NCI-H345 treated with DMSO at 0.1 percent for 48 hours (cell line): ENCODE data around the gene BCAR3.
"Not testable (repeated sequence)": the region's sequence is repeated elsewhere in the genome, so short reads cannot be mapped to it uniquely, and the experiment has no call there.

ENCODE experiments used
- DNase-seq: peaks from one replicate; lab custom pipeline; 2025; ENCODE audit not compliant: unreplicated experiment; lab: John Stamatoyannopoulos, UW

BCAR3 gene

DNA sequence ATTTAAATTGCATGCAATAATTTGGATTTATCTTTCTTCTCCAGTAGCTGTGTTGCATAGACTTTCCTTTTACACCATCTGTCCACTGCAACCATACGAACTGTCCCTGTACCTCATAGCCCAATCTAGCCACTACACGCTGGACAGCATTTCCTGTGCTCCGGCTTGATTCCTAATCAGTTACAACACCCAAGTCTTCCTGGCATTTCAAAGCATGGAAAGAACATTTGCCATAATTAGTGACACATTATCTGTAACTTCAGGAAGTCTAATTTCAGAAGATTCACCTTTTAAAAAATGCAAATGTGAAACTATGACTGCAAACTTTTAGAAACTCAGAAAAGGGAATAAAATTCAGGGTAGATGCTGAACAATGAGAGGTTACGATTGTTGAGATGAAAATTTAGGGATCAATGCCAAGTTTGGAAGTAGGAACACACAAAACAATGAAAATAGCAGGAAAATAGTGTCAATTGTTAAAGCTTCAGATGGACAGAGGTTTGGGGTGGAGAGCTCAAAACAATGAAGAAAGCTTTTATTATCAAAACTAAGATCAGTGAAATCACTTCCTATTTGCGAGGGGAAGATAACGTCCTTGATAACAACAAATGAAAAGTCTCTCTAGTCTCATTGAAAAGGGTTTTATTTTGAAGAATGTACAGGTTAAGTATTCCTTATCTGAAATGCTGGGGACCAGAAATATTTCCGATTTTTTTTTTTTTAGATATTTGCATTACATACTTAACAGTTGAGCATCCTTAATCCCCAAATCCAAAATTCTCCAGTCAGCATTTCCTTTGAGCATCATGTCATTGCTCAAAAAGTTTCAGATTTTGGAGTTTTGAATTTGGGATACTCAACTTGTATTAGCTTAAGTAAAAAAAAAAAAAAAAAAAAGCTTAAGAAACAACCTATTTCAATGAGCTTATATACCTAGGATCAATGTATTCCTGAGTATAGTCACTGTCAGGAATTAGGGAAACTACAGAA lies 126.5 kb downstream of the BCAR3 start:
- DNase-seq, result no peak

DNA sequence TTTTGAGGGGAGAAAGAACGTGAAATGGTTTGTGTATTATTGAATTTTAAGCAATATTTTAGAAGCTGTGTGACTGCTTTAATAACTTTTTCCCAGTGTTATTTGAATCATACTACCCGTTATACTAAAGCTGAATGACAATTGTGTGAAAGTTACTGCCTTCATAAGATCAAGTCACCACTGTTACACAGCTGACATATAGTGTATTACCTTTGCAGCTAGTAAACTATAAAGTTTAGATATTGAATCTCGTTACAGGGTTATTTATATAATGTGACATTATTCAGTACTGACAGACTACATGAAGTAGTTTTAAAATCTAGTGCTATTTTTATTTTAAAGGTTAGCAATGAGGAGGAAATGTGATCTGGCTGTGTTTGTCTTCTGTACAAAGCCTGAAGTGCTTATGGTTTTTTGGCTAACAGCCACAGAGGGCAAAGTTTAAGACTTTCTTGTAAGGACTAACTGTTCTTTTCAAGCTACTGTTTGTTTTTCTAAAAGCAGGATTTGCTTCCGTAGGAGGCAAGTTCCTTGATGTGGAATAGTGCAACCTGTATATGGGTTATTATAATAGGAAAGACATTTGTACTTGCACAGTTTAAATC lies 127.6 kb downstream of the BCAR3 start:
- DNase-seq, result not testable (repeated sequence)

DNA sequence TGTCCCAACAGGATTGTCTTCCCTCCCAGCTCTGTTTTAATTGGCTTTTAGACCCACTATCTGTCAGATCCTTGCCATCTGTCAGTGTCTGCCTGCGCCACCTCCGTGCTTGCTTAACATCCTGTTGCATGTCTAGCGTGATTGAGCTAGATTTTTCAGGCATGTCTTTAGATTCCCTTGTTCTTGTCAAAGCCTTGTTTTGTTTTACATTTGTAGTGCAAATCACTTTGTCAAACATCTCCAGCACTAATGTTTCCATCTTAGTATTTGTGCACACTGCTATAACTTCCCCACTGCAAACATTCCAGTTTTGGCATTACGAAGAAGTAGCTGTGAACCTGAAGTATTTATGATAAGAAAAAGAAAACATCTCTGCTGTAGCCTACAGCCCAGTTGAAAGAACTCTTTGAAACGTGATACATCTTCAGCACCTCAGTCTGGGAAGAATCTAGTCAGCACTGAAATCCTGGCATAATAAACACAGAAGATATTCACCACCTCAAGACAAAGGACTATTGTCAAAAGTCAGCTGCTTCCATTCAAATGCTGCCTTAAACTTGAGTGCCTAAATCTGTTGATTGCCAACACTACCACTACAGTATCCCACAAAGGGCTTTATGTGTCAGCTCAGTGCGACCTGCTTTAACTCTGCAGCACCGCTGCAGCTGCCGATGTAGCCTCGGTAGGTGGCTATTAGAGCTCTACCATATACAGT lies 128.7 kb downstream of the BCAR3 start:
- DNase-seq, result no peak

- DNase-seq, result no peak
These were observed 131.8 kb downstream of the BCAR3 start for GRCh38 chr1:93549811-93550210.

DNA sequence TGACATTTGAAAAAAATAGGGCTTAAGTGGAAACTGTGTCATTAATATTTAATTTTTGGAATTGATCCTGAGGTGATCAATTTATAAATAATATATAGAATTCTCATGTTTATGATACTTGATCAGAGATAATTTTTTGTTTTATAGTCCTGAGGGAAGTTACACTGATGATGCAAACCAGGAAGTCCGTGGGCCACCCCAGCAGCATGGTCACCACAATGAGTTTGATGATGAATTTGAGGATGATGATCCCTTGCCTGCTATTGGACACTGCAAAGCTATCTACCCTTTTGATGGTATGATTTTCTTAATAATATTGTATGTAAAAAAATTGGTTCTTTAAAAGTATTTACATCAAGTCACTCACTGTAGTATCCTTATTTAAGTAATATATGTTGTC lies 132.5 kb downstream of the BCAR3 start:
- no peak for DNase-seq

DNA sequence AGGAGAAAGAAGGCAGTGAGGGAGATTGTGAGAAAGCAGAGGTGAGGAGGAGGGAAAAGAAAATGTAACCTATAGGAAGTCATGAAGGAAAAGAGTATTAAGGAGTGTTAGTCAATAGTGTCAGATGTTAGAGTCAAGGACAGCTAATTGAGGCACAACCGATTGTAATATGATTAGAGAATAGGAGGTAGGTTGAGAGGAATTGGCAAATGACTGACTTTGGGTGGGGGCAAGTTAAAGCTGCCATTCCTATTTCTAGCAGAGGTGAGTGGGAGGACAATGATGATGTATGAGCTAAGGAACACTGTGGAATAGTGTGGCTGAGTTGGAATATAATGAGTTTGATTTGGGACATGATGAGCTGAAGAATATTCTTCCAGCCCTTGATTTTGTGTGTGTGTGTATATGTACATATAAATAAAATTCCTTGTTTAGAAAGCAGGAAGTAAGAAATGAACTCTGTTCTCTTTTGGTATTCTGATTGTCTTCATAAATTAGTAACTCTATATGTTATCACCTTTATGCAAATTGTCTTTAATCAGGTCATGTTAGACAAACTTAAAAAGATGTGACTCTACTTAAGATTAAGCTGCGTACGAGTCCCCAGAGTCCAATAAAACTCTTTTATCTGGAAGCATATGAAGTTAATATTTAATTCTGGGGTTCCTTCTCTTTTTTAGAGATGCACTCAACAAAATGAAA lies 135.3 kb downstream of the BCAR3 start:
- no peak for DNase-seq

- DNase-seq, result no peak
These were observed 139.2 kb downstream of the BCAR3 start for GRCh38 chr1:93542398-93542797.

DNA sequence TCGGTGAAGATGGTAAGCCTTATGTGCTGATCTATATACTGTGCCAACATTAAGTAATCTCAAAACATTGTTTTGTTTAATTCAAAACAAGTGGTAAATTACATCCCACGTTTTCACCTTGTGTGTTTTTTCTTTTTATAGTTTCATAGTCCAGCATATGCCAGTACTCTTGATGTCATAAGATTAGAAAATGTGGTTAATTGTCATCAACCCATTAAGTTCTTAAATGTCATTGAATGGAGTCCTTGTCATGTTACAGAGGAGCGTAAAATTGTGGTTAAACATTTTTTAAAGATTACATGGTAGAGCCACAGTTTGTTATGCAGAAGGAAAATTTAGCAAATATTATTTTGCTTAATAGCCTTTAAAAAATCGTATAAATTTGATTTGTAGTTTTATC lies 140.6 kb downstream of the BCAR3 start:
- DNase-seq, result no peak

- DNase-seq, result no peak
These were observed 143.7 kb downstream of the BCAR3 start for GRCh38 chr1:93537924-93538323.

DNA sequence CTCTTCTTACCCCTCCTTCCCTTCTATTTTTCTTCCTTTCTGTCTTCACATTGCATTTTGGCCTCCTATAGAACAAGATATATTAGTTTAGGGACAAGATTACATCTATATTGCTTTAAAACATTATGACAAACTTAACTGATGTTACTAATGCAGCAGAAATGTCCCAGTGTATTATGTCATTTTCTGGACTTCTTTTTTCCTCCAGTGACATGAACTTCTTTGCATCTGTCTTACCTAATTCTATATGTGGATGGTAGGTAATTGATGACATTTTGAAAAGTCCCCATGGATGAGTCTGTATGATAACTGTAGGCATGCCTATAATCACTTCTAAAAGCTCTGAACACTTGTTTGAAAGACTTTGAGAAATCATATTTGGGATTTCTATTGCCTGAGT lies 144.2 kb downstream of the BCAR3 start:
- DNase-seq, result no peak

- DNase-seq, result no peak
These were observed 148.0 kb downstream of the BCAR3 start for GRCh38 chr1:93533677-93534076.

- no peak for DNase-seq
These were observed 148.8 kb downstream of the BCAR3 start for GRCh38 chr1:93532780-93533378.

- DNase-seq, result no peak
These were observed 150.4 kb downstream of the BCAR3 start for GRCh38 chr1:93531193-93531592.

GRCh38 chr1:93528412-93528811 lies 153.2 kb downstream of the BCAR3 start:
- DNase-seq, result no peak

- DNase-seq, result no peak
These were observed 155.2 kb downstream of the BCAR3 start for GRCh38 chr1:93526431-93526830.

- no peak for DNase-seq
These were observed 156.2 kb downstream of the BCAR3 start for GRCh38 chr1:93525431-93525830.

DNA sequence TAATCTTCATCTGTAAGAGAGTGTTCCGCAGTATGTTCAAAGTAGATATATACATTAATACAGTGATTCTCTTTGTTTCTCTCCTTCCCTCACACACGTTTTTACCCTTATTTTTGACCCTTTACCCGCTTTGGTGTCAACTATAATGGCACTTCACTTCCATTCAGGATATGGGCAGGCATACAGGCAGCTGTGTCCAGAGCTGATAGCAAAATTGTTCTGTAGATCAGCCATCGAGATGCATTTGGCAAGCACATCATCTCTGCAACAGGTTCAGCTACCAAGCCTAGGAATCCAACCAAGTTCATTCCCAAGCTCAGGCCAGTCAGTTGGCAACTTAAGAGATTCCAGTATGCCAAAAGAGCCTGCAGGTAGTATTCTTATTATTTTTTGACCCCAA lies 158.9 kb downstream of the BCAR3 start:
- DNase-seq, result no peak

DNA sequence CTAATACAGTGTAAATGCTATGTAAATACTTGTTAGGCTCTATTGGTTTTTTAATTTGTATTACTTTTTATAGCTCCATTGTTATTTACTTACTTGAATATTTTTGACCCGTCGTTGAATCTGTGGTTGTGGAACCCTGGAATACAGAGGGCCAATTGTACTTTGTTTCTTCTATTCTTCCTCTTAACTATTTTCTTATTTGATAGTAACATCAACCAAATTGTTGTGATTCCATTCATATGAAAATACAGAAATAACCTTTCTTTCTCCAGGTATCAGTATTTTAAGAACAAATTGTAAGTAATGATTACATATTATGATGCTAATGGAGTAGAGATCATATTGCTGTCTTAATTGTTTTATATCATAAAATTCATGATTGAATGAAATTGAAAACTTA lies 160.0 kb downstream of the BCAR3 start:
- DNase-seq, result no peak

DNA sequence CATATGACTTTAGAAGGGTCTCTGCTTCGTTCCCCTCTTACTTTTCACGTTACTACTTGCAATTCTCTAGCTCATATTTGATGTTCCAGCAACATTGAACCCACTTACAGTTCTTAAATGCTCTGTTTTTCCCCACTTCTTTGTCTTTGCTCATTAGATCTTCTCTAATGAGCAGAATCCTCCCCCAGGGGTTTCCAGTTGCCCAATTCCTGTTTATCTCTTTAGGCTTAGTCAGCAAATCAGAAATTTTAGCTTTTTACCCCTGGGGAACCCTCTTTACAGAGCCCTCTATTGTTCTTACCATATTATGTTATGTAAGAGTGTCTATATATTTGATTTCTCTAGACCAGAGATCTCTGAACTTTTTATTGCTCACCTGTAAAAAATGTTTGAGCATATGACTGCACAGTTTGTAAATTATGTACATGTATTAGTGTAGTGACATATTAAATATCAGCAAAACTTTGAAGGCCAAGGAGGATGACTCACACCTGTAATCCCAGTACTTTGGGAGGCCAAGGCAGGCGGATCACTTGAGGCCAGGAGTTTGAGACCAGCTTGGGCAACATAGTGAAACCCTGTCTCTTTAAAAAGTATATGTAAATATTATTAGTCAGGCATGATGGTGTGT lies 162.3 kb downstream of the BCAR3 start:
- DNase-seq, result no peak

DNA sequence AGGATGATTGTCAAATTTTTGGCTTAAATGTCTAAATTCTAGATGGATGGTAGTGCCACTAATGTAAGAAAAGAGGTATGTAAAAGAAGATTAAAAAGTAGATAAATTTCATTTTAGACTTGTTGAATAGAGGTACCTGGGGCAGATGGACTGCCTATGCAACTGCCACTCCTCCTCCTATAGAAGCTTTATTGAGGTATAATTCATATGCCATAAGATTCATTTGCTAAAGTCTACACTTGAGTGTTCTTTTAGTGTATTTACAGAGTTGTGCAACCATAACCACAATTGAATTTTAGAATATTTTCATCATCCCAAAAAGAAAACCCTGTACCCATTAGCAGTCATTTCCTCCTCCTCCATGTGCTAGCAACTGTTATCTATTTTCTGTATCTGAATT lies 163.1 kb downstream of the BCAR3 start:
- DNase-seq, result no peak
